ENCODE data around the gene GALNT2. TPM values are rescaled to one million over a fixed set of nuclear protein-coding genes. Genes with fewer than 3 reads are reported as not detected.

The GALNT2 gene
- total and polyA plus RNA-seq, 10 of the 15 experiments (the other 5 are each of a cell fraction or from before 2014, with no cell fraction given), result 0.52 to 27.7 (median 16.3) TPM

GRCh38 chr1:230226007-230226800, 159.2 kb downstream of the GALNT2 start:
- Histone ChIP-seq H3K36me3 (ENCODE audit: control insufficient read depth in 2 of 2, insufficient read depth in 2 of 2, low read length in 1 of 2) (no peaks in the 10 kb centered on the region; a peak in 1 of 4 replicates), H3K79me2 (ENCODE audit: control insufficient read depth, insufficient read depth, low read length) (no peaks in the 10 kb centered on the region), H3K4me1 (ENCODE audit: control insufficient read depth, insufficient read depth, low read length) (no peaks in the 10 kb centered on the region), H2AFZ (ENCODE audit: control insufficient read depth, low read depth, low read length) (no peak overlapping the region), H3K9me3 (replicated peaks; ENCODE audit: control insufficient read depth, insufficient read depth, low read length) (no peaks in the 10 kb centered on the region), H4K20me1 (ENCODE audit: control insufficient read depth, insufficient read depth) (no peaks in the 10 kb centered on the region), H3K27ac (ENCODE audit: control insufficient read depth, insufficient read depth) (no peak overlapping the region), H3K27me3 (replicated peaks in 1 of 2; ENCODE audit: control insufficient read depth in 2 of 2, insufficient read depth in 2 of 2, low read length in 1 of 2) (no peaks in the 10 kb centered on the region), H3K4me3 (no peak overlapping the region), H3K9ac (ENCODE audit: control insufficient read depth, insufficient read depth, low read length) (no peak overlapping the region), H3K4me2 (ENCODE audit: control insufficient read depth, insufficient read depth) (no peak overlapping the region)
- WGBS (ENCODE audit: insufficient coverage, insufficient replicate concordance, low lambda C conversion rate, missing lambda C conversion rate), result 94% methylated on average over 16 of the region's 16 CpGs
- ChIA-PET POLR2A (no interaction called here), SMC1A (ENCODE audit: uncharacterized antibody, unreplicated experiment) (interaction anchor here (0.8 to 2.8 kb wide), 7 partner anchors 11 to 1473 kb away, joined by 3 to 16 read pairs (median 5); no protein-coding TSS in a partner anchor), RAD21 (ENCODE audit: unreplicated experiment) (no interaction called here), CTCF (interaction anchor here (0.5 to 1.5 kb wide), 3 partner anchors 15 to 180 kb away, joined by 3 to 10 read pairs (median 6); no protein-coding TSS in a partner anchor)
- intact Hi-C loops (cut with micrococcal nuclease; ENCODE audit: unreplicated experiment) (no loop called here), in situ Hi-C loops (cut with MboI) (no loop called here)
- FAIRE-seq (no peak), ATAC-seq (no peak), DNase-seq (ENCODE audit: low read depth, low spot score) (no peak)
- BruUV-seq (replicated peaks), result no TSS peak
- no peak for TF ChIP-seq HDAC2 (IDR thresholded peaks at IDR 0.05)
- no peak for TF ChIP-seq TCF12 (IDR thresholded peaks at IDR 0.05; ENCODE audit: low read depth, low read length)

DNA sequence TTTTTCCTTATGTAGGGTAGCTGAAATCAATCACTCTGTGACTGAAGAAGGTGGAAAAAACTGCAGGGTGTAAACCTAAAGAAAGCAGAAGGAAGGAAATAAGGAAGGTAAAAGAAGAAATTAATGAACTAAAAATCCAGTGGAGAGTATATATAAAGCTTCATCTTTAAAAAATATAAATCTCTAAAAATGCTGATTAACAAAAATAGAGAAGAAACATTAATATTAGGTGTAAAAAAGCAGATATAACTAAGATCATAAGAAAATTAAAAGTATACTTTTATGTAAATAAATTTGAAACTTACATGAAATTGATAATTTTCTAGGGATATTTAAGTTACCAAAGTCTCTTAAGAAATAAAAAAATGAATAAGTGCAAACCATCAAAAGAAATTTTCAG, 159.8 kb downstream of the GALNT2 start:
- Histone ChIP-seq H3K4me1 (ENCODE audit: control insufficient read depth, insufficient read depth, low read length) (no peaks in the 10 kb centered on the region), H3K9ac (ENCODE audit: control insufficient read depth, insufficient read depth, low read length) (no peak overlapping the region), H3K27ac (ENCODE audit: control insufficient read depth, insufficient read depth) (no peak overlapping the region), H3K27me3 (replicated peaks in 1 of 2; ENCODE audit: control insufficient read depth in 2 of 2, insufficient read depth in 2 of 2, low read length in 1 of 2) (no peaks in the 10 kb centered on the region), H3K4me3 (no peak overlapping the region), H3K36me3 (ENCODE audit: control insufficient read depth in 2 of 2, insufficient read depth in 2 of 2, low read length in 1 of 2) (no peaks in the 10 kb centered on the region; a peak in 1 of 4 replicates), H4K20me1 (ENCODE audit: control insufficient read depth, insufficient read depth) (no peaks in the 10 kb centered on the region), H3K9me3 (replicated peaks; ENCODE audit: control insufficient read depth, insufficient read depth, low read length) (no peaks in the 10 kb centered on the region), H2AFZ (ENCODE audit: control insufficient read depth, low read depth, low read length) (no peak overlapping the region), H3K4me2 (ENCODE audit: control insufficient read depth, insufficient read depth) (no peak overlapping the region), H3K79me2 (ENCODE audit: control insufficient read depth, insufficient read depth, low read length) (no peaks in the 10 kb centered on the region)
- ChIA-PET RAD21 (ENCODE audit: unreplicated experiment) (no interaction called here), CTCF (interaction anchor here (0.6 to 1.5 kb wide), 3 partner anchors 16 to 81 kb away, joined by 4 to 10 read pairs (median 6); no protein-coding TSS in a partner anchor), POLR2A (no interaction called here), SMC1A (ENCODE audit: uncharacterized antibody, unreplicated experiment) (interaction anchor here (0.9 to 2.8 kb wide), 5 partner anchors 10 to 33 kb away, joined by 3 to 13 read pairs (median 4); no protein-coding TSS in a partner anchor)
- intact Hi-C loops (cut with micrococcal nuclease; ENCODE audit: unreplicated experiment), result no loop called here
- no peak for DNase-seq (ENCODE audit: low read depth, low spot score)
- no peak for FAIRE-seq
- in situ Hi-C loops (cut with MboI), result no loop called here
- ATAC-seq, result no peak
- TF ChIP-seq ZNF207 (IDR thresholded peaks at IDR 0.05; ENCODE audit: borderline replicate concordance) (no peak), NFYA (IDR thresholded peaks at IDR 0.05; ENCODE audit: borderline replicate concordance, low read depth, low read length) (no peak), ZZZ3 (IDR thresholded peaks at IDR 0.05; ENCODE audit: control insufficient read depth, insufficient read length, low read depth) (no peak), PAX5 (IDR thresholded peaks at IDR 0.05; ENCODE audit: borderline replicate concordance, low read depth, low read length) (no peak), NFYB (IDR thresholded peaks at IDR 0.05; ENCODE audit: insufficient read depth, low read depth, low read length) (no peak), MTA3 (IDR thresholded peaks at IDR 0.05; ENCODE audit: borderline replicate concordance, low read length) (no peak), FOS (IDR thresholded peaks at IDR 0.05; ENCODE audit: borderline replicate concordance, extremely low read depth, insufficient read length) (no peak), RELA (IDR thresholded peaks at IDR 0.05; ENCODE audit: borderline replicate concordance, partially characterized antibody) (no peak), SUPT20H (IDR thresholded peaks at IDR 0.05; ENCODE audit: borderline replicate concordance, control insufficient read depth, low read depth, low read length) (no peak)
- TF ChIP-seq, protein P1, sequence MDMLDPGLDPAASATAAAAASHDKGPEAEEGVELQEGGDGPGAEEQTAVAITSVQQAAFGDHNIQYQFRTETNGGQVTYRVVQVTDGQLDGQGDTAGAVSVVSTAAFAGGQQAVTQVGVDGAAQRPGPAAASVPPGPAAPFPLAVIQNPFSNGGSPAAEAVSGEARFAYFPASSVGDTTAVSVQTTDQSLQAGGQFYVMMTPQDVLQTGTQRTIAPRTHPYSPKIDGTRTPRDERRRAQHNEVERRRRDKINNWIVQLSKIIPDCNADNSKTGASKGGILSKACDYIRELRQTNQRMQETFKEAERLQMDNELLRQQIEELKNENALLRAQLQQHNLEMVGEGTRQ (IDR thresholded peaks at IDR 0.05; ENCODE audit: borderline replicate concordance, low read depth, low read length), result no peak
- TF ChIP-seq, protein P2, sequence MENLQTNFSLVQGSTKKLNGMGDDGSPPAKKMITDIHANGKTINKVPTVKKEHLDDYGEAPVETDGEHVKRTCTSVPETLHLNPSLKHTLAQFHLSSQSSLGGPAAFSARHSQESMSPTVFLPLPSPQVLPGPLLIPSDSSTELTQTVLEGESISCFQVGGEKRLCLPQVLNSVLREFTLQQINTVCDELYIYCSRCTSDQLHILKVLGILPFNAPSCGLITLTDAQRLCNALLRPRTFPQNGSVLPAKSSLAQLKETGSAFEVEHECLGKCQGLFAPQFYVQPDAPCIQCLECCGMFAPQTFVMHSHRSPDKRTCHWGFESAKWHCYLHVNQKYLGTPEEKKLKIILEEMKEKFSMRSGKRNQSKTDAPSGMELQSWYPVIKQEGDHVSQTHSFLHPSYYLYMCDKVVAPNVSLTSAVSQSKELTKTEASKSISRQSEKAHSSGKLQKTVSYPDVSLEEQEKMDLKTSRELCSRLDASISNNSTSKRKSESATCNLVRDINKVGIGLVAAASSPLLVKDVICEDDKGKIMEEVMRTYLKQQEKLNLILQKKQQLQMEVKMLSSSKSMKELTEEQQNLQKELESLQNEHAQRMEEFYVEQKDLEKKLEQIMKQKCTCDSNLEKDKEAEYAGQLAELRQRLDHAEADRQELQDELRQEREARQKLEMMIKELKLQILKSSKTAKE (IDR thresholded peaks at IDR 0.05; ENCODE audit: low read depth, poor library complexity, severe bottlenecking), result no peak
- no TSS peak for BruUV-seq (replicated peaks)
